HL-60 (cell line): ENCODE data around the gene SSNA1.

Experiments used
- DNase-seq, 2 experiments: peaks; one replicate each; pipeline ENCODE4 v3.0.0-alpha.2; 2010 to 2020; ENCODE audit warnings: low read depth in 1 of 2, low spot score in 1 of 2
- H3K27ac ChIP-seq: fragments of 250-450 bp; sonication (Bioruptor Pico); replicated peaks from 2 replicates; pipeline ENCODE4 v1.5.1; 2020; ENCODE audit warnings: mild to moderate bottlenecking, moderate library complexity
- H3K27me3 ChIP-seq: fragments of 250-450 bp; sonication (Bioruptor Pico); 2 replicates; pipeline ENCODE4 v1.5.1; 2021; ENCODE audit warnings: mild to moderate bottlenecking, moderate library complexity; ENCODE audit not compliant: insufficient read depth, poor library complexity, severe bottlenecking
- H3K4me3 ChIP-seq: replicated peaks from 2 replicates; pipeline ENCODE4 v1.5.1; 2011; ENCODE audit warnings: mild to moderate bottlenecking, control low read depth, low read length; ENCODE audit not compliant: insufficient read depth
- GABPA ChIP-seq: IDR thresholded peaks from 2 replicates; pipeline ENCODE4 v1.6.1; 2012; ENCODE audit warnings: low read depth
- POLR2AphosphoS5 ChIP-seq: IDR thresholded peaks from 2 replicates; pipeline ENCODE4 v1.6.1; 2012; ENCODE audit warnings: low read depth
- SPI1 ChIP-seq: IDR thresholded peaks from 2 replicates; pipeline ENCODE4 v1.6.1; 2012; ENCODE audit warnings: low read depth, mild to moderate bottlenecking, borderline replicate concordance
- TF ChIP-seq, protein P1 (sequence below): IDR thresholded peaks from one replicate; pipeline ENCODE4 v1.5.1; 2011; ENCODE audit warnings: low read length, control low read depth, inconsistent platforms; ENCODE audit not compliant: insufficient read depth
- TF ChIP-seq, protein P2 (sequence below): IDR thresholded peaks from 2 replicates; pipeline ENCODE4 v1.6.1; 2012; ENCODE audit warnings: low read depth; ENCODE audit not compliant: insufficient replicate concordance

SSNA1 gene

DNA sequence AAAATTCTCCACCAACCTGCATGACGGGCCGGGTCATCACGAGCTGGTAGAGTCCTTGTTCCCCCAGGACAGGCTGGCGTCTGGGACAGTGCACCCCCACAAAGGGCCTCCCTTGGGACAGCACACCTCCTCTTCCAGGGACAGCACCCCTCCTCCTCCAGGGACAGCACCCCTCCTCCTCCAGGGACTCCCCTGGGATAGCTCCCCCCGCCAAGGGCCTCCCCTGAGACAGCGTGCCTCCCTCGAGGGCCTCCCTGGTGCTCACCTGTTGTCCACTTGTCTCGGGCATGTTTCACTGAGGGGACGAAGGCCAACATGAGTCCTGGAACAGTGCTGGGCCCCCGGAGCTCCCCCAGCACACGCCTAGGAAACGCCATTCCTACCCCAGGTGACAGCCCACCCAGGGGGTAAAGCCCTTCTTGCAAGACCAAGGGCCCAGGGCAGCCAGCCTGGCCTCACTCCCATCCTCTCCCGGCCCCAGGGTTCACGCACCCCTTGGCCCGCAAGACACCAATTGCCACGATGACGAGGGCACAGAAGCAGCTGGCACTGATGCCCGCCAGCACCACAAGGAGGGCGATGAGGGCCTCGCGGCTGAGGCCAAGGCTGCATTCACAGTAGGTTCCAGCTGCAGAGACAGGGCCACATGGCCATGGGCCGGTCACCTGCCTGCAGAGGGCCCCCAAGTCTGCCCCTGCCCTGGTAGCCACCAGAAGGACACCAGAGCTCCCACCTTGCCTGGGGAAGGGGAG lies 17.2 kb upstream of the SSNA1 start:
- H3K27me3 ChIP-seq, result peaks cover 11% of the 10 kb centered on the region
- H3K4me3 ChIP-seq, result no peak overlapping the region
- no peak for DNase-seq
- no peak overlapping the region for H3K27ac ChIP-seq
- TF ChIP-seq, protein P1, sequence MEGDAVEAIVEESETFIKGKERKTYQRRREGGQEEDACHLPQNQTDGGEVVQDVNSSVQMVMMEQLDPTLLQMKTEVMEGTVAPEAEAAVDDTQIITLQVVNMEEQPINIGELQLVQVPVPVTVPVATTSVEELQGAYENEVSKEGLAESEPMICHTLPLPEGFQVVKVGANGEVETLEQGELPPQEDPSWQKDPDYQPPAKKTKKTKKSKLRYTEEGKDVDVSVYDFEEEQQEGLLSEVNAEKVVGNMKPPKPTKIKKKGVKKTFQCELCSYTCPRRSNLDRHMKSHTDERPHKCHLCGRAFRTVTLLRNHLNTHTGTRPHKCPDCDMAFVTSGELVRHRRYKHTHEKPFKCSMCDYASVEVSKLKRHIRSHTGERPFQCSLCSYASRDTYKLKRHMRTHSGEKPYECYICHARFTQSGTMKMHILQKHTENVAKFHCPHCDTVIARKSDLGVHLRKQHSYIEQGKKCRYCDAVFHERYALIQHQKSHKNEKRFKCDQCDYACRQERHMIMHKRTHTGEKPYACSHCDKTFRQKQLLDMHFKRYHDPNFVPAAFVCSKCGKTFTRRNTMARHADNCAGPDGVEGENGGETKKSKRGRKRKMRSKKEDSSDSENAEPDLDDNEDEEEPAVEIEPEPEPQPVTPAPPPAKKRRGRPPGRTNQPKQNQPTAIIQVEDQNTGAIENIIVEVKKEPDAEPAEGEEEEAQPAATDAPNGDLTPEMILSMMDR, result no peak
- TF ChIP-seq SPI1, result no peak
- TF ChIP-seq GABPA, result no peak
- TF ChIP-seq, protein P2, sequence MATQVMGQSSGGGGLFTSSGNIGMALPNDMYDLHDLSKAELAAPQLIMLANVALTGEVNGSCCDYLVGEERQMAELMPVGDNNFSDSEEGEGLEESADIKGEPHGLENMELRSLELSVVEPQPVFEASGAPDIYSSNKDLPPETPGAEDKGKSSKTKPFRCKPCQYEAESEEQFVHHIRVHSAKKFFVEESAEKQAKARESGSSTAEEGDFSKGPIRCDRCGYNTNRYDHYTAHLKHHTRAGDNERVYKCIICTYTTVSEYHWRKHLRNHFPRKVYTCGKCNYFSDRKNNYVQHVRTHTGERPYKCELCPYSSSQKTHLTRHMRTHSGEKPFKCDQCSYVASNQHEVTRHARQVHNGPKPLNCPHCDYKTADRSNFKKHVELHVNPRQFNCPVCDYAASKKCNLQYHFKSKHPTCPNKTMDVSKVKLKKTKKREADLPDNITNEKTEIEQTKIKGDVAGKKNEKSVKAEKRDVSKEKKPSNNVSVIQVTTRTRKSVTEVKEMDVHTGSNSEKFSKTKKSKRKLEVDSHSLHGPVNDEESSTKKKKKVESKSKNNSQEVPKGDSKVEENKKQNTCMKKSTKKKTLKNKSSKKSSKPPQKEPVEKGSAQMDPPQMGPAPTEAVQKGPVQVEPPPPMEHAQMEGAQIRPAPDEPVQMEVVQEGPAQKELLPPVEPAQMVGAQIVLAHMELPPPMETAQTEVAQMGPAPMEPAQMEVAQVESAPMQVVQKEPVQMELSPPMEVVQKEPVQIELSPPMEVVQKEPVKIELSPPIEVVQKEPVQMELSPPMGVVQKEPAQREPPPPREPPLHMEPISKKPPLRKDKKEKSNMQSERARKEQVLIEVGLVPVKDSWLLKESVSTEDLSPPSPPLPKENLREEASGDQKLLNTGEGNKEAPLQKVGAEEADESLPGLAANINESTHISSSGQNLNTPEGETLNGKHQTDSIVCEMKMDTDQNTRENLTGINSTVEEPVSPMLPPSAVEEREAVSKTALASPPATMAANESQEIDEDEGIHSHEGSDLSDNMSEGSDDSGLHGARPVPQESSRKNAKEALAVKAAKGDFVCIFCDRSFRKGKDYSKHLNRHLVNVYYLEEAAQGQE, result no peak
- TF ChIP-seq POLR2AphosphoS5, result no peak

DNA sequence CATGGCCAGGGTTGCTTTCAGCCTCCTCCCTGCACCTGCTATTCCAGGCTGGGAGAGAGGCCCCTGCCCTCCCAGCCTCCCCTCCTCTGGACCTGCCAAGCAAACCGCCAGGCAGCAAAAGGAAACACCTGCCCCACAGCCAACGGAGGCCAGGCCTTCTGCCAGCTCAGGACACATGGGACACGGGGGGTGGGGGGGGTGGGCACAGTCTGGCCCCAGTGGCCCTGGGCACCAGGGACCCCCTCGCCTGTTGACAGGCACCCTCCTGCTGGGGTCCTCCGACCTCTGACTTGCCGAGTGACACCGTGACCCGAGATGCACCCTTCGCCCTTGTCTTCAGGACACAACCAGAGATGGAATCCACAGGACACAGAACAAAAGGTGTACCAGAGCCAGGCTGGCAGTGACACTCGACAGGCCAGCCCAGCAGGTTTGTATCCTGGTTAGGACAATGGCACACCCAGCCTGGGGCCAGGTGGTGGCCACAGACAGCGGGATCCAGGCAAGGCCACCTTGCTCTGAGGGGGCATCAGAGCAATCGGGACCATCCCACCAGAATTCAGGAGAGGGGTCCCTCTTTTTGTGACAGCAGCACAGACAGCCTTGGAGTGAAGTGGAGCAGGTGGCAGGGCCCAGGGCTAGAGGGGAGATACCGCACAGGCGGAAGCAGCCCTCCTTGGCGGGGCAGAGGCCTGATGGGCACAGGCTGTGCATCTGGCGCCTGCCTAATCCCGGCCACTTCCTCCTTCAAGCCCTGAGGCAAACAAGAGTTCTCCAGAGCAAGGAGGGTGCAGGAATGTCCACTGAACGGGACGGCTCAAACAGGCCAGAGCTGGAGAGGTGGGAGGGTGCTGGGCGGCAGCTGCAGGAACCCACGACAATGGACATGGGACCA lies 15.3 kb upstream of the SSNA1 start:
- peak in 1 of 2 experiments; percentile 60 for DNase-seq
- Histone ChIP-seq H3K27ac (peak overlapping the region; percentile 36), H3K27me3 (peaks cover under 1% of the 10 kb centered on the region), H3K4me3 (no peak overlapping the region)
- peak; percentile 47; the same call in 1 of the 2 replicates for TF ChIP-seq GABPA
- peak; percentile 93 for TF ChIP-seq POLR2AphosphoS5
- TF ChIP-seq, protein P2, result peak; percentile 34
- TF ChIP-seq, protein P1, result no peak
- TF ChIP-seq SPI1, result peak; percentile 93

DNA sequence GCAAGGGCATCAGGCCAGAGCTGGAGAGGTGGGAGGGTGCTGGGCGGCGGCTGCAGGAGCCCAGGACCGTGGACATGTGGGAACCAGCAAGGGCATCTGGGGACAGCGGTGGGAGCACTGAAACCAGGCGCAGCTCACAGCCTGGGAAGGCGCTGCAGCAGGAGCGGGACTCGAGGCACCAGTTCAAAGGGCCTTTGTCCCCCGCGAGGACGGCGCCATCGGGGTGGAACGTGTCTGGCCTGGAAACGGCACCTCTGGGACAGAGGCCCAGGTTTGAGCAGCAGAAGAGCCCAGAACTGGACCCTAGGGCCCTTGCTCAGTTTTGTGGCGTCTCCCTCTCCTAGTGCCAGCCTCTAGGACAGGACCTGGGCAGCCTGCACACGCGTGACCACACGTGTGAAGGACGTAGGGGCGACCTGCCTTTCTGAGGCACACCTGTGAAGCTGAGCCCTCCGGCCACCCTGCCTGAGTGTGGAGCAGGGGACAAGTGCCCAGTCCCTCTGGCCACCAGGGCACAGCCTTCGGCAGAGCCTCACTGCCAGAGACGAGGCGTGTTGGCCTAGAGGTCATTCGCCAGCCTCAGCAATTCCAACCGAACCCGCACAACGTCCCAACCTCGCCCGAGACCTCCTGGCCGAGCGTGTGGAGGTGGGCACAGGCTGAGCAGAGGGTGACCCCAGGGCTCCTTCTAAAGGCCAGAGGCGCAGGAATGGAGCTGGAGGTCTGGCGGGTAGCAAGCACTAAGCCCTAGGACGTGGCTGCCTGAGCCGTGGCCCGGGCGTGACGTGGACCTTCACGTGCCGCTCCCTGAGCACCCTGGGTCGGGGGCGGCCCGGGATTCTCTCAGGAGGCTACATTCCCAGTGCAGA lies 14.4 kb upstream of the SSNA1 start:
- TF ChIP-seq GABPA, result no peak
- TF ChIP-seq, protein P1, result no peak
- peak; percentile 3; the same call in 1 of the 2 replicates for TF ChIP-seq POLR2AphosphoS5
- Histone ChIP-seq H3K27me3 (no peaks in the 10 kb centered on the region), H3K4me3 (no peak overlapping the region), H3K27ac (no peak overlapping the region)
- DNase-seq, result no peak
